HG03139 (cell line): ENCODE measurements around the gene DUOXA1.
"Not testable (repeated sequence)": the region's sequence is repeated elsewhere in the genome, so short reads cannot be mapped to it uniquely, and the experiment has no call there.

Experiments used
- ATAC-seq: cut with Tn5 transposase; IDR thresholded peaks from one replicate; pipeline ENCODE4 v1.9.1; 2021; ENCODE audit not compliant: unreplicated experiment

The DUOXA1 gene

GRCh38 chr15:45114751-45115085, 15.0 kb downstream of the DUOXA1 start:
- no peak for ATAC-seq

- ATAC-seq, result no peak
Observed at GRCh38 chr15:45114076-45114750, 15.5 kb downstream of the DUOXA1 start, which contains the start of the genes DUOX2 and DUOXA2. TSS of gene DUOX2 (minus strand) at chr15:45114172. CDS start at chr15:45113411, 761 bp downstream. TSS of gene DUOXA2 (plus strand) at chr15:45114326. CDS start at chr15:45114606, 280 bp downstream.

- ATAC-seq, result no peak
Observed at GRCh38 chr15:45113380-45113990, 16.2 kb downstream of the DUOXA1 start.

DNA sequence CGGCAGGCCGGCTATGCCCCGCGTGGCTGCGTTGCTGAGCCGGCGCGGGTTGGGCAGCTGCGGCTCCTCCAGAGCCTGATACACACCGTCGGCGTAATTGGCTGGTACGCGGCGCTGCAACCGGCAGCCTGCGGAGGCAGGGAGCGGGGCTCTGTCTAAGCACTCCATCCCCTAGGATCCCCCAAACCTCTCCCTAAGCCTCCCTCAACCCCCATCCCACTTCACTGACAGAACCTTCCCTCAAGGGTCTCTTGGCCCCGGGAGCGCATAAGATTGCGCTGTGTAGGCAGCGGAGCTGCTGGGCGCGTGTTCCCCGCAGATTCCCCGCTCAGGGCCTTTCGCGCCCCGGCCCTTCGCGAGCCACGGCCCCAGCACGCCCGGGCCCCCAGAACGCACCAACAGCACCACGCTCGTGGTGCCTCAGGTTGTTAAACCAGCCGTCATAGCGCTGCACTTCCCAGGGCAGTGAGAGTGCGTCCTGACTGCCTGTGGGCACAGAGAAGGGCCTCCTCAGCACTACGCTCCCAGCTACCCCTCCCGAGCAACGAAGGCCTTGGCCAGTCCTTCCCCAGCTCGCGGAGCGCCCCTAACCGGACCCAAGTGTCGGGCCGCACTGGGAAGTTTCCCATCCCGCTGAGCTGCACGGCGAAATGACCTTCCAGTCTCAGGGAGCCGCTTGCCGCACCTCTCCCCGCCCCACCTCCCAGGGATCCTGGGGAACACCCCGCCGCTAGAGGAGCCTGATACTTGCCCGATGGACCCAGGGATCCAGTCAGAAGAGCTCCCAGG, 16.9 kb downstream of the DUOXA1 start:
- no peak for ATAC-seq

DNA sequence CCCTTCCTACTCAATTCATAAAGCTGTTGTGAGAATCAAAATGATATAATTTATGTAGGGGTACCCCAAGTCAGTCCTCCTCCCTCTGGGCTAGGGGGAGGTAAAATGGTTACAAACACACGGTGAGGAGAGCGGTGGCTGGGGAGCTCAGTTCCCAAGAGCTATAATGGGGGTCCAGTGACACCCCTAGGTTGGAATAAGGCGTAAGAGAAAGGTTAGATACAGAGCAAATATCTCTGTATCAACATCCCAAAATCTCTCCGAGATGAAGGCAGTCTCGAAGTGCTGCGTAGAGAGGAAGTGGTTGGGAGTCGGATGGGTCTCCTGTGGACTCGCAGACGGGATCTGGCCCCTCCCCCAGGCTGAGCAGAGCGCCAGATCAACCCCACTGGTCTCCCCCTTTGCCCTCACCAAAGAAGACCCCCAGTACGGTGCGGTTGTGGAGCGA, 17.5 kb downstream of the DUOXA1 start:
- ATAC-seq, result no peak

- ATAC-seq, result no peak
Observed at GRCh38 chr15:45111390-45112142, 18.1 kb downstream of the DUOXA1 start.

DNA sequence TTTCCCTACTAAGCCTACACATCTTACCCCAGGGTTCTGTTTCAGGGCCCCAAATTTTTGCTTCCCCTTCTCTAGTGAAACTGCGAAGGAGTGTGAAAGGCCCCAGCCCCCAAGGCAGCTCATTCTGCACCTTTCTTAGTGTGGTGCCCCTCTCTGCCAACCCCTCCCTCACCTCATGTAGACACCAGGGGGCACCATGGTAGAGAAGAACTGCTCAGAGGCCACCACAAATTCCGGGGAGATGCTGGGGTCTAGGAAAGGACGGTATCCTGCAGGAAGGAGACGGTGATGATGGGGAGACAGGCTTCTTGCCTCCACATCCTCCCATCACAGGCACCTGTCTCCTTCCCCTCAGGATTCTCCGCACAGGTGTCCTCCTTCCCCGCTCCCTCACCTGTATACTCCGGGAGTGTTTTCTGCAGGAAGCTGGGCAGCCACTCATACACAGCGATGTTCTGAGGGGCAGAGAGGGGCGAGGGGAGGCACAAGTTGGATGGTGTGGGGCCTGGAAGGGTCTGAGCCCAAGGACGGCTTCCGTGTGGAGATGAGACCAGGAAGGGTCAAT, 19.3 kb downstream of the DUOXA1 start:
- no peak for ATAC-seq

DNA sequence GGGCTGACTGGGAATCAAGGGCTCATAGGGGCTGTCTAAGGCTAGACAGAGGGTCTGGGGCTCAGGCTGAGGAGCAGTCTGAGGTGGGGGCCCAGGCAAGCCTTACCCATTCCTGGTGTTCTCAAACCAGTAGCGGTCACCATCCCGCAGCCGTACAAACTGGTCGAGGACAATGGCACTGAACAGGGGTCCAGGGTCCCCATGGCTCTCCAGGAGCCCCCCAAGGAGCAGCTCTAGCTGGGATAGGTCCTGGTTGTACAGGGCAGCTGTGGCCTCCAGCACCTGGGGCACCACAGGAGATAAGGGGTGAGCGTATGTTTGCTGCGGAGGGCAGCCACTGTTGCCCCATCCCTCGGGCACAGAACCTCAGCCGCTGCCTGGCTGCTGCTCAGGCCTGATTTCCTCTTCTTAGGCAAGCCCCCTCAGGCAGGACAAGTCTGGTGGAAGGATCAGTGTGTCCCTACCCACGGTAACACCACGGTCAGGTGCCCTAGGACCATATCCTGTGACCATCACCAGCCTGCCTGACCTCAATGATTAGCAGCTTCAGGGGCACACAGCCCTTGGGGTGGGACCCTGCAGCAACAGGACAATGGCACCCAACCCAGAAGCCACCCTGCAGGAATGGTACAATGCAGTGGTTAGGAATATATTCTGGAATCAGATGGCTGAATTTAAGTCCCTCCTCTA, 21.6 kb downstream of the DUOXA1 start:
- ATAC-seq, result no peak

DNA sequence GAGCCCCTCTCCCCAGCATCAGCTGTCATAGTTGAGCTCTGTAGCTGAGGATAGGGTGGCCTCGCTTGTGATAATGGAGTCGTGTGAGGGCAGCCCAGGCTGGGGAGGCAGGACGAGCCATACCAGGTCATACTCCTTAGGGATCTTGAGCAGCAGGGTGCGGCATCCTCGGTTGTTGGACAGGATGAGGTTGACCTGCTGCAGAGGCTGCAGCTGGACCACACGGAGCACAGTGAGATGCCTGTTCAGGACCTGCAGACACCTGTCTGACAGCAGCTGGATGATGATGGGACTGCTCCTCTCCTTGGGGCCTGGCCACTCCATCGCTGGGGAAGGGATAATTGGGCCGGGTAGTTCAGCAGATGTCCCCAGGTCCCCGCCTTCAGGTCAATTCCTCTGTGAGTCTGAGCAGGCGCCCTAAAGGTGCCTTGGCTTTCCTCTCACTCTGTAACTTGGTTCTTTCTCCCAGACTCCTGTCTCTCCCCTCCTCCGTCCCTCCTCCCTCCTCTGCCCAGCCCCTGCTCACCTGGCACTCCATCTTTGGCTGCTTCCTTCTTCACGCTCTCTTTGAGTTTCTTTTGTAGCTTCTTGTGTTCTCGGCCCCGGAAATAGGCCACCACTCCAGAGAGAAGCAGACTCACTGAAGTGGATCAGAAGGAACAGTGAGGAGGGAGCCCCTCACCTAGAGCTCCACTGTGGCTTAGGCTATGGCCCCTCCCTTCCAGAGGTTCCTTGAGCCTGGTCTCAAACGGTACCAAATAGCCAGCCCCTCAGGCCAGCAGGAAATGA, 23.5 kb downstream of the DUOXA1 start:
- no peak for ATAC-seq

- ATAC-seq, result no peak
Observed at GRCh38 chr15:45105586-45105985, 24.1 kb downstream of the DUOXA1 start.

DNA sequence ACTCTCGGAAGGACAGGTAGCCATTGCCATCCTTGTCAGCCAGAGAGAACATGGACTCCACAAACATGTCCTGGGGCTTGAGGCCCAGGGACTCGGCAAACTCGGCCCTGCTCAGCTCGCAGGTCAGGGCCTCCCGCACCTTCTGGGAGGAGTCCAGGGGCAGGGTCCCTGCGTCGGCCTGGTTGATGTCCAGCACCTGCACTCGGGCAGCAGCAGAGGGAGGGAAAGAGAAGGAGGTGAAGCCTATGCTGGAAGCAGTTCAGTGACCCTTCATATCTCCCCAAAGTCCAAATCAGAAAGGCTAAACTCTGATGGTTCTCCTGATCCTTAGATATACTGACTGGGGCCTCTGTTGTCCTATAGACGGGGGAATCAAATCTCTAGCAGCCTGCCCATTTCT, 25.5 kb downstream of the DUOXA1 start:
- ATAC-seq, result not testable (repeated sequence)

DNA sequence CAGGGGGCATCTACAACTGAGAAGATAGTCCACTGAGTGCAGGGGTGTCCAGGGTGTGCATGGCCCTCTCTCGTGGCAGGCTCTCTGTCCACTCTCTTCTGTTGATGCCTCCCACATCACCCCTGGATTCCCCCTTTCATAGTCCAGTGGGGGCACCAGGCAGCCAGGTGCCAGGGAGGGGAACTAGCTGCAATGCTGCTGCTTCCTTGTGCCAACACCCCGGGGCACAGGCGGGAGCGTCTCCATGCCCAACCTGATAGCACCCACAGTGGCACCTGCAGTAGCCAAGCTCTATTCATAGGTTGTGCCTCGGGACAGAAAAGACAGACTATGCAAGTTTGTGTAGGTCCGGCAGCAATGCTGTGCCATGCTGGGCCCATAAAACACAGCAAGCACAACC, 27.5 kb downstream of the DUOXA1 start:
- no peak for ATAC-seq

DNA sequence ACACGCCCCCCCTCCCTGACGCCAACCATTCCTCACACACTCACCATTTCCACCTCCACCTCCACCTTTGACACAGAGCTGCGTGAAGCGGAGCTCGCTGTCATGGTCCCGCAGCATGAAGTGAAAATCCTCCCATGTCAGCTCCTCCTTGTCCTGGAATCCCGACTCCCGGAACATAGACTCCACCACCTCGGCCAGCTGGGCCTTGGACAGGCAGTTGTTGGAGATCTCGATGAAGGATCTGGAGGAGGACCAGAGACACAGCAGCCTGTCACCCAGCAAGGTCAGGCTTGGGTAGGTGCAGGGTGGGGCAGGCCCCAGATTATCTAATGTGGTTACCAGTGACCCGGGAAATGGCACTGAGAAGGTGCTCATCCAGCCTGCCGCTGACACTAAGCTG, 27.9 kb downstream of the DUOXA1 start:
- no peak for ATAC-seq

DNA sequence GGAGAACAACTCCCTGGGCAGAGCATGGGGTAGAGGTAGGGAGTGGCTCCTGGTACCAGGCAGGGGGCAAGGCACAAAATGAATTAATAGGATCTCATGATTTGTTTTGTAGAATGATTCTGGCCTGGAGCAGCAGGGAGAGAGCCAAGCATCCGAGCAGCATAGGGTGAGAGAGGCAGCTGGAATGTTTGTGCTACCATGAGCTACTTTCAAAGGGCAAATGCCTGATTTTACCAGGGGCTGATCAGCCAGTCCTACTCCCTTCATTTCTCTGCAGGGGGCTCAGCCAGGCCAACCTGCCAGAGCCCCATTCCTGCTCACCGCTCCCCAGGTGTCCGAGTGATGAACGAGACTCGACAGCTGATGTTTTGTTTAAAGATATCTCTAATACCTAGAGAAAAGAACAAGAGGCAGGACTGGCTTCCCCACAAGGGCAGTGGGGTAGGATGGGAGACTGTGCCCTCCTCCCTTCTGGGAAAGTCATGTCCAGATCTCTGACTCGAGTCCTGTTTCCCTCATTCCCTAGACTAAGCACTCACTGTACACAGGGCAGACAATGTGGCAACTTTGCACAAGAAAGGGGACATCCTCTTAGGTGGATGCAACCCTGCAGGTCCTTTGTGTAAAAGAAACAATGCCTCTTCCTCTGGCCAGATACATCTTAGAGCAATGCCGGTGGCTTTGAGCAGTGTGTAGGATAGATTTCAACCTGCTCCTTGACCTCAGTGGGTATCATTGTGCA, 28.6 kb downstream of the DUOXA1 start:
- no peak for ATAC-seq

GRCh38 chr15:45099549-45100165, 30.0 kb downstream of the DUOXA1 start:
- no peak for ATAC-seq

DNA sequence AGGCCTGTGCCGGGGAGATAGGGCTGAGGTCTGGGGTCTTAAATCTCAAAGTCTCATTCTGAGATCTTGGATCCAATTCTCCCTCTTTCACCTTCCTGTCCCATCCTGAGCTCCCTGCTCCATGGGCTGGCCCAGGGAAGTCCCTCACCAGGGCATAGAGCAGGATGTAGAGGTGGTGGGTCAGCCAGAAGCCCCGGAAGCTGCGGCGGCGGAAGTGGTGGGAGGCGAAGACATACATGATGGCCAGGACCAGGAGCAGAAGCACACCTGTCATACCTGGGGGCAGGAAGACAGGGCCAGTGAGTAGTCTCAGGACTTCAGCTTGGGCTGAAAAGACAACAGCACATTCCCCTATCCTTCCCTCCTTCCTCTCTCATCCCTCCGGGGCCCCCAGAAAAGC, 32.2 kb downstream of the DUOXA1 start:
- no peak for ATAC-seq

GRCh38 chr15:45095661-45096060, 34.0 kb downstream of the DUOXA1 start:
- no peak for ATAC-seq

DNA sequence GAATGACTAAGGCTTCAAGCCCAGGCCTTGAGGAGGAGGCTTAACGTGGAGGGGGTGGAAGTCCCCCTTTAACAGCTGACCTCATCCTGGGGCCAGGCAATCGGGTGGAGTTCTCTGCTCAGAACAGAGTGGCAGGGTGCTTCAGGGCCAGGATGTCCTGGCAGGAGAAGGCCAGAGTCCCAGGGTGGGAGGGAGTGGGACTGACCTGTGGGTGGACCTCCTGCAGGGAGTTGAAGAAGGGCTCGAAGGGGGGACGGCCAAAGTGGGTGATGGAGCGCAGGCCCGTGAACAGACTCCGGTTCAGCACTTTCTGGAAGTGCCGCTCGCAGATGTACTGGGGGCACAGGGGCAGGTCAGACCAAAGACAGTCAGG, 35.3 kb downstream of the DUOXA1 start:
- ATAC-seq, result no peak
